ENCODE results near the gene POP4.
"Not testable (repeated sequence)": the region's sequence is repeated elsewhere in the genome, so short reads cannot be mapped to it uniquely, and the experiment has no call there.

POP4 gene

GRCh38 chr19:29605653-29606419, at the start of gene POP4:
Gene POP4 (plus strand): TSS chr19:29606283. CDS start chr19:29606319, 36 bp downstream.
- DNase-seq, result peak; percentile 87

- not testable (repeated sequence) for DNase-seq
Measured at GRCh38 chr19:29559110-29559509, 47.0 kb upstream of the POP4 start.

GRCh38 chr19:29559743-29560142, 46.3 kb upstream of the POP4 start:
- no peak for DNase-seq

GRCh38 chr19:29560313-29561075, 45.6 kb upstream of the POP4 start:
- DNase-seq, result no peak

GRCh38 chr19:29561601-29562000, 44.5 kb upstream of the POP4 start:
- no peak for DNase-seq

GRCh38 chr19:29562299-29563297, 43.5 kb upstream of the POP4 start:
- DNase-seq, result no peak

- no peak for DNase-seq
Measured at GRCh38 chr19:29563486-29564101, 42.5 kb upstream of the POP4 start.

- peak; percentile 2 for DNase-seq
Measured at GRCh38 chr19:29564574-29565005, 41.5 kb upstream of the POP4 start.

GRCh38 chr19:29565171-29565570, 40.9 kb upstream of the POP4 start:
- DNase-seq, result no peak

GRCh38 chr19:29566496-29567054, 39.5 kb upstream of the POP4 start:
- no peak for DNase-seq

GRCh38 chr19:29567366-29567915, 38.6 kb upstream of the POP4 start:
- no peak for DNase-seq

- DNase-seq, result no peak
Measured at GRCh38 chr19:29568036-29569025, 37.8 kb upstream of the POP4 start.

GRCh38 chr19:29569038-29569911, 36.8 kb upstream of the POP4 start:
- no peak for DNase-seq

- no peak for DNase-seq
Measured at GRCh38 chr19:29571181-29571580, 34.9 kb upstream of the POP4 start.

GRCh38 chr19:29573486-29573885, 32.6 kb upstream of the POP4 start:
- no peak for DNase-seq

- no peak for DNase-seq
Measured at GRCh38 chr19:29574510-29574909, 31.6 kb upstream of the POP4 start.

GRCh38 chr19:29576046-29576606, 30.0 kb upstream of the POP4 start:
- peak; percentile 18 for DNase-seq

- peak; percentile 22 for DNase-seq
Measured at GRCh38 chr19:29576761-29577648, 29.1 kb upstream of the POP4 start.

Measured in kidney glomerular epithelial cell (primary cell).